Vagina (tissue), 2 donors: Measurements from ENCODE around the gene ITPR1.

Experiments used
- POLR2A ChIP-seq, 2 donors: fragments of 450-650 bp; IDR thresholded peaks; one replicate each; pipeline ENCODE4 v1.6.1; 2017; ENCODE audit warnings: antibody characterized with exemption in 2 of 2, mild to moderate bottlenecking in 2 of 2, moderate library complexity in 2 of 2
- POLR2AphosphoS5 ChIP-seq, 2 donors: sonication (generic); formaldehyde crosslinking; IDR thresholded peaks; one replicate each; pipeline ENCODE4 v1.9.0; 2017; ENCODE audit warnings: antibody characterized with exemption in 2 of 2, mild to moderate bottlenecking in 2 of 2, low read depth in 1 of 2; ENCODE audit not compliant: insufficient read depth in 1 of 2
- TF ChIP-seq, protein P1 (sequence below), 3 experiments: fragments of 450-650 bp in 2 of 3; fragments of 200-600 bp in 1 of 3; sonication (generic) in 1 of 3; IDR thresholded peaks; one replicate each; pipeline ENCODE4 v1.5.1; 2017 to 2019; ENCODE audit warnings: antibody characterized with exemption in 3 of 3, mild to moderate bottlenecking in 2 of 3, moderate library complexity in 2 of 3

- TF ChIP-seq, protein P1, sequence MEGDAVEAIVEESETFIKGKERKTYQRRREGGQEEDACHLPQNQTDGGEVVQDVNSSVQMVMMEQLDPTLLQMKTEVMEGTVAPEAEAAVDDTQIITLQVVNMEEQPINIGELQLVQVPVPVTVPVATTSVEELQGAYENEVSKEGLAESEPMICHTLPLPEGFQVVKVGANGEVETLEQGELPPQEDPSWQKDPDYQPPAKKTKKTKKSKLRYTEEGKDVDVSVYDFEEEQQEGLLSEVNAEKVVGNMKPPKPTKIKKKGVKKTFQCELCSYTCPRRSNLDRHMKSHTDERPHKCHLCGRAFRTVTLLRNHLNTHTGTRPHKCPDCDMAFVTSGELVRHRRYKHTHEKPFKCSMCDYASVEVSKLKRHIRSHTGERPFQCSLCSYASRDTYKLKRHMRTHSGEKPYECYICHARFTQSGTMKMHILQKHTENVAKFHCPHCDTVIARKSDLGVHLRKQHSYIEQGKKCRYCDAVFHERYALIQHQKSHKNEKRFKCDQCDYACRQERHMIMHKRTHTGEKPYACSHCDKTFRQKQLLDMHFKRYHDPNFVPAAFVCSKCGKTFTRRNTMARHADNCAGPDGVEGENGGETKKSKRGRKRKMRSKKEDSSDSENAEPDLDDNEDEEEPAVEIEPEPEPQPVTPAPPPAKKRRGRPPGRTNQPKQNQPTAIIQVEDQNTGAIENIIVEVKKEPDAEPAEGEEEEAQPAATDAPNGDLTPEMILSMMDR (IDR thresholded peaks at IDR 0.05), result no peak
- peak in 1 of 2 donors; percentile 66 for TF ChIP-seq POLR2AphosphoS5 (IDR thresholded peaks at IDR 0.05; ENCODE audit: insufficient read depth in 1 of 2, low read depth in 1 of 2)
- no peak for TF ChIP-seq POLR2A (IDR thresholded peaks at IDR 0.05)
Observed at GRCh38 chr3:4786431-4786830, 293.3 kb downstream of the ITPR1 start.
